Hematopoietic multipotent progenitor cell treated with erythropoietin and hydrocortisone succinate and interleukin-3 and kit ligand, for 4 days (in vitro differentiated cells): ENCODE data around the gene IQCF5.
"Not testable (repeated sequence)": the region's sequence is repeated elsewhere in the genome, so short reads cannot be mapped to it uniquely, and the experiment has no call there.

Source experiments
- DNase-seq: peaks from one replicate; pipeline ENCODE4 v3.0.0-alpha.2; 2015

The IQCF5 gene

DNA sequence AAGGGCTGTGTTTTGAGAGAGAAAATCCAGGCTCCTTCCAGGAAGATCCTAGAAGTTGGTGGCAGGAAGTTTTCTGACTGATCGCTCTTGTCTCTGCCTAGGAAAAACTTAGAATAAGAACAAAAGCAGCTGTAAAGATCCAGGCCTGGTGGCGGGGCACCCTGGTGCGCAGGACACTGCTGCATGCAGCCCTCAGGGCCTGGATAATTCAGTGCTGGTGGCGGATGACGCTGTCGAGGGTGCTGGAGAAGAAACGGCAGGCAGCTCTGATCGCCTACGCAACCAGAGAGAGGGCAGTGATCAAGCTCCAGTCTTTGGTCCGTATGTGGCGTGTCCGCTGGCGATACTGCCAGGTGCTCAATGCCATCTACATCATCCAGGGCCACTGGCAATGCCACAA lies 12.5 kb downstream of the IQCF5 start:
- no peak for DNase-seq

DNA sequence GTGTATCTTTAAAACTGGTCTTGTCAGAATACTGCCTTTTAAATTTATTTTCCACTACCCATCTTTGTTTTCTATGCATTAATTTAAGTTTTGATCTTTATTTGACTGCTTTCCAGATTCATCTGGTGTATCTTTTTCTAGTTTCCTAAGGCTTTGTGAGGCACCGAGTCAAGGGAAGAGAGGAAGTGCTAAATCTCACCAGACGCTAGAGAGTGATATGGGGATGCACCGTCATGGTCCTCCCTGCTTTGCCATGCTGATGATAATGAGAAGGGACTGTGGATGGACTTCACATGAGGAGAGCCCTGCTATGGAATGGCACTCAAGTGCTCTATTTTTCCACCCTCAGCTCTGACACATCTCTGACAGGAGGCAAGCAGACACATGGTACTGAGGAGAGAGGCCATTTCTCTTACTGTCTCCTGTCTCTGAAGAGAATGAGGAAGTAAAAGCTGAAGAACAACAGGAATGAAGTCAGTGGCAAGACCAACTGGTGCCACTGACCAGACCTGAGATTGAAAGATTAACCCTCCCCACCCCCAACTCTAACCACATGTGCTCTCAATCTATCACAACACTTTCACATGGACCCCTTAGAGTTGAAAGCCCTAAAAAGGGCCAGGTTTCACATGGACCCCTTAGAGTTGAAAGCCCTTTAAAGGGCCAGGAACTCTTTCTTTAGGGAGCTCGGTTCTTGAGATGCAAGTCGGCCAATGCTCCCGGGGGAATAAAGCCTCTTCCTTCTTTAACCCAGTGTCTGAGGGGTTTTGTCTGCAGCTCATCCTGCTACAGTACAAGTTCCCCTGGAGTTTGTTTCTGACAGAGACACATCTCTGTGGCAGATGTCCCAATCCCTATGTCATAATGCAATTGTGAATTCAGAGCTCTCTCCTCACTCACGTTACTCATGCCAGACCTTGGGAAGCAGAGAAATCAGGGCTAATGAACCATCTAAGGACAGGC lies 14.4 kb downstream of the IQCF5 start, which contains the start of gene IQCF2:
Gene IQCF2, plus strand, starts transcription at position 913 of the 963 bp plus-strand sequence. CDS start 52 bp downstream, outside the sequence.
- peak; percentile 70 for DNase-seq

DNA sequence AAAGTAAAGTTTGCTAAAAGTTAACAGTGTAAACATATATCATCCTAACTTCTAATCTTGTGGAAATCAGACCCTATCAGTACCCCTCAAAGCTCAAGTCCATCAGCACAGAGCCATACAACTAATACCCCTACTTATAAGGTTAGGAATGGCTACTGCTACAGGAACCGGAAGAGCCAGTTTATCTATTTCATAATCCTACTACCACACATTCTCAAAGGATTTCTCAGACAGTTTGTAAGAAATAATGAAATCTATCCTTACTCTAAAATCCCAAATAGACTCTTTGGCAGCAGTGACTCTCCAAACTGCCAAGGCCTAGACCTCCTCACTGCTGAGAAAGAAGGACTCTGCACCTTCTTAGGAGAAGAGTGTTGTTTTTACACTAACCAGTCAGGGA lies 20.0 kb downstream of the IQCF5 start:
- not testable (repeated sequence) for DNase-seq

DNA sequence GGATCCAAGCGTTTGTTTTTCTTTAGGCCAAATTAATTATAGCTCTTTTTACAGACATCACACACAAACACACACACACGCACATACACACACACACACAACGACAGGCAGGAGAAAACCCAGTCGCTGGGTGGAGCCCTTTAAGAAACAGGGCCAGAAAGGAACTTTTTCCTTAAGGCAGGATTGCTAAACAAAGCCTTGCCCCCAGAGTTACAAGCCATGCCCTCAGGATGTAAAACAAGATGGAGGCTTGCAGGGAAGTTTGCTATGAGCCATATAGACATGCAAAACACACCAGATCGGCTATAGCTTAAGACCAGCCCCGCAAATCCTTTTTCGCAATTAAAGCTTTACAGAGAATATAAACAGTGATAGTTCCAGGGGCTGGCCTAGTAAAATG lies 30.3 kb downstream of the IQCF5 start:
- DNase-seq, result no peak

DNA sequence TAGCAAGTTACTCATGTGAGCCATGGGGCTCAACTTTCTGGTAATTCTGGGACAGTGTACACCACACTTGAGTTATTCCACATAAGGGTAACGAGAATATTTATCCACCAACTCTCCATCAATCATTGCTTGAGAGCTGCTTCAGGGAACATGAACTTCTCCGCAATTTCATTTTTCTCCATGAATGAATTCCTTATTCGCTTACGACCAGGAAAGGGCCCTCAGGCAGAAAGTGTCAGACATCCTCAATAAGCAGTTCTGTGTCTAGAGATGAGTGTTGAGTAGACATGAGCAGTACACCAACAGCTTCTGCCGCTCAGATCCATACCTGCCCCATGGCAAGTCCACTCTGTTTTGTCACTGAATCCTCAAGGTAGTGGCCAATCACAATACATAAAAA lies 38.8 kb downstream of the IQCF5 start:
- no peak for DNase-seq

DNA sequence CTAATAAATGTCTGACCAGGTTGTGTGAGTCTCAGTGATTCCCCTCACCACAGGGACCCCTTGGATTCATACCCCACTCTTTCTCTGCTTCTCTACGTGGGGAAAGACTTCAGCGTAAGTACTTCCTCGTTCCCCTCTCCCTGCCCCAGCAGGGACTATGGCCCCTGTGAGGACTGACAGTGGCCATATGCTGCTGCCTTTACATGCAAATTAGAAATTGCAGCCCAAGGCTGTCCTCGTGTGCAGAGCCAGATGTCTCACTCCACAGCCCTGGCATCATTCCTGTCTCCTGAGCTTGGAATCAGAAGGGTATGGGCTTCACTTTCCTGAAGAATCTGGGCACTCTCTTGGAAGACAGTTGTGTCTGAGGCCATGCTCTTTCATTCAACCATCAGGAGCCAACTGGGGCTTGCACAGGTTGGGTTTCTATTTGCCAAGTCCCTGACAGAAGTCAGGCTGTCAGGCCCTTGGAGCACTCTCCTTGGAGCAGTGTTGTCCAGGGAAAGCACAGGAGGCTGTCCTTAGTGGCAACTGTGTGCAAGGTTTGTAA lies 44.5 kb downstream of the IQCF5 start:
- DNase-seq, result no peak

DNA sequence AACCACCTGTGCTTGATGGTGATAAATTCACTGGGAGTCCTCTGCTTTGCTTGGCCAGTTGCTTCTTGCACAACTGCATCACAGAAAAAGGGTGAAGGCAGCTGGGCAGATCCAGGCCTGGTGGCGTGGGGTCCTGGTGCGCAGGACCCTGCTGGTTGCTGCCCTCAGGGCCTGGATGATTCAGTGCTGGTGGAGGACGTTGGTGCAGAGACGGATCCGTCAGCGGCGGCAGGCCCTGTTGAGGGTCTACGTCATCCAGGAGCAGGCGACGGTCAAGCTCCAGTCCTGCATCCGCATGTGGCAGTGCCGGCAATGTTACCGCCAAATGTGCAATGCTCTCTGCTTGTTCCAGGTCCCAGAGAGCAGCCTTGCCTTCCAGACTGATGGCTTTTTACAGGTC lies 45.1 kb downstream of the IQCF5 start:
- no peak for DNase-seq

DNA sequence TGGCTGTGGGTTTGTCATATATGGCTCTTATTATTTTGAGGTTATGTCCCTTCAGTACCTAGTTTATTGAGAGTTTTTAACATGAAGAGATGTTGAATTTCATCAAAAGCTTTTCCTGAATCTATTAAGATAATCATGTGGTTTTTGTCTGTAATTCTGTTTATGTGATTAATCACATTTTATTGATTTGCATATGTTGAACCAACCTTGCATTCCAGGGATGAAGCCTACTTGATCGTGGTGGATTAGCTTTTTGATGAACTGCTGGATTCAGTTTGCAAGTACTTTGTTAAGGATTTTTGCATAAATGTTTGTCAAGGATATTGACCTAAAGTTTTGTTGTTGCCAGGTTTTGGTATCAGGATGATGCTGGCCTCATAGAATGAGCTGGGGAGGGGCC lies 47.1 kb downstream of the IQCF5 start:
- no peak for DNase-seq
